HL-60/S4 treated with retinoic acid at 250 ng/mL for 4 days and 3 days (cell line): ENCODE results near the gene GGT6.

ENCODE experiments used
- in situ Hi-C: fragments of 300-500 bp; cut with MboI; formaldehyde crosslinking; loops from 2 replicates; pipeline ENCODE4 v1.7.0; 2022; ENCODE audit warnings: low sequenced_read_pairs

Gene GGT6

DNA sequence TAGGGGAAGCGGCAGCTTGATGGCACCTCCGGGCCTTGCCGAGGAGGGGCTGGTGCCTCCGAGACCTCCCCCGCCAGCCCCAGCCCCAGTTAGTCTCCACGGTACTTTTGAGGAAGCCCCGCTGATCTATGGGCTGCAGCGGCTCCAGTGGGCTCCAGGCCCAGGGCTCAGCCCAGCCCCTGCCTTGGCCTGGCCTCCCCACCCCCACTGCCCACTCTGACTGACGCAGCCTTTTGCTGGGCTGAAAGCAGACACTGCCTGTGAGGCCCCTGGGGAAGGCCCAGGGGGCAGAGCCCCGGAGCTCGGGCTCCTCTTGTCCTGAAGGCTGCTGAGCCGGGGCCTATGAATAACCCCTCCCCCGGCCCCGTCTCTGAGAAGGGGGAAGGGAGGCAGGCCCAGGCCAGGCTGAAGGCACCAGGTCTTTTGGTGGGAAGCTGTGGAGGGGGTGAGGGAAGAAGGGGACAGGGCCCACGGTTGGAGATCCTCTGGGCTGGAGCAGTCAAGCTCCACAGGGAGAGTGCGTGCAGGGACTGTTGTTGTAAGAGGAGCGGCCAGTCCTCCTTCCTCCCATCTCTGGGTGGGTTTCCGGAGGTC is 16.4 kb upstream of the GGT6 start:
- in situ Hi-C loops: no loop called here

DNA sequence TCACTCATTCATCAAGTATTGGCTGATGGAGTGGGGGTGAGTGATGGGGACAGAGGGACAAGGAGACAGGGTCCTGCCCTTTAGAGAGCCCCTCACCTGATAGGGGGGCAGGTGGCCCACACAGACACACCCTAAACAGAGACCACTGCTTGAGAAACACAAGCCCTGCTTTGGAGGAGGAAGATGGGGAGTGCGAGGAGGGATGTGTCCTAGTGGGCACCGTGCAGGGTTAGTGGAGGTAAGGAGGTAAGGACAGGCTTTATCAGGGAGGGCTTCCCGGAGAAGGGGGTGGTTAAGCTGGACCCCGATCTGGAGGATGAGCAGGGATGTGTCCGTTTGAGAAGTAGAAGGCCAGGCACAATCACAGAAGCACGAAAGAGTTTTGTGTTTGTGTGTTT is 15.8 kb upstream of the GGT6 start:
- in situ Hi-C loops: no loop called here

DNA sequence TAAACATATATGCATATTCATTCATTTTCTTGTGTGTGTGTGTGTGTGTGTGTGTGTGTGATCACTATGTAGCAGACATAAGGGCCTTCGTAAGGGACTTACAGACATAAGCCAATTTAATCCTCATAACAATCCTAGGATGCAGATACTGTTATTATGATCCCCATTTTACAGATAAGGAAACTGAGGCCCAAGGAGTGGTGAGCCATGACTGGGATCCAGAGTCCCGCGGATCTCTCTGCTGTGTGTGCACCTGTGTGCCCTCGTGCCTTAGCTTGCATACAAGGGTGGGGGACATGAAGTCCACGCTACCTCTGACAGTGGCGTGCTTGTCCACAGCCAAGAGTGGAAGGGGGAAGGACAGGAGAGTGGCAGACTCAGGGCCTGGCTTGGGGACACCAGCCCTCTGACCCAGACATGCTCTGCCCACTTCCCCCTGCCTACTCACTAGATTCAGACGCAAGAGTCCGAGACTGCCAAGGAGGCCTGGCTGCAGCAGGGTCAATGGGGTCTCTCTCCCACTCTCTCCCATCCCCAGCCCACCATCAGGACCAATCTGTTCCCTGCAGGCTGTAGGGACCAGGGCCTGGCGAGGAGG is 14.2 kb upstream of the GGT6 start:
- in situ Hi-C loops: loop anchor here (25.0 kb wide), 1 partner anchor 313 kb away; the partner anchor contains the start of gene C17orf107

DNA sequence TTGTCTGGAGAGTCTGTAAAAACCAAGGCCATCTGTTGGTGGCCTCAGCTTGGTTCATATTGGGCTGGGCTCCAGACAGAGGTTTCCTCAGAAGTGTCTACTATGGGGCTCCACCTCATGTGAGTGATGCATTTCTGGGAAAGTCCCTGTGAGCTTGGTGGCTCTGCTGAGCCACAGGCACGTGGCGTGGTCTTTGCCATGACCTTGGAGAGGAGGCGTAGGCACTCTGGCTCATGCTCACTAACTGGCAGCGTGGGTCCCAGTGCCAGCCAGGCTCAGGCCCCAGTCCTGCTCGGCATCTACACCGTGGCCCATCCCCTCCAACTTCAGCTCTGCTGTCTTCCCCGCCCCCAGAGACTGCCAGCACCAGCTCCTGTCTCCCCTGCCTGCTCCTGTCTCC is 13.3 kb upstream of the GGT6 start:
- in situ Hi-C loops: loop anchor here (25.0 kb wide), 1 partner anchor 314 kb away; the partner anchor contains the start of gene C17orf107

DNA sequence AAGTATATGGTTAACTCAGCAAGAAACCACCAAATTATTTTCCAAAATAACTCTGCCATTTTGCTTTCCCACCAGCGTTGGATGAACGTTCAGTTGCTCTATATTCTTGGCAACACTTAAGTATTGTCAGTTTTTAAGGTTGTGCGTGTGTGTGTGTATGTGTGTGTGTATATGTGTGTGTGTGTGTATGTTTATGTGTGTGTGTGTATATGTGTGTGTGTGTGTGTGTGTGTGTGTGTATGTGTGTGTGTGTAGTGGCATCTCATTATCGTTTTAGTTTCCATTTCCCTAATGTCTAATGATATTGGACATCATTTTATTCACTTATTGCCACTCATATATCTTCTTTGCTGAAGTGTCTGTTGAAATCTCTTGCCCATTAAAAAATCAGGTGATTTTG is 12.7 kb upstream of the GGT6 start:
- in situ Hi-C loops: loop anchor here (25.0 kb wide), 1 partner anchor 314 kb away; the partner anchor contains the start of gene C17orf107

DNA sequence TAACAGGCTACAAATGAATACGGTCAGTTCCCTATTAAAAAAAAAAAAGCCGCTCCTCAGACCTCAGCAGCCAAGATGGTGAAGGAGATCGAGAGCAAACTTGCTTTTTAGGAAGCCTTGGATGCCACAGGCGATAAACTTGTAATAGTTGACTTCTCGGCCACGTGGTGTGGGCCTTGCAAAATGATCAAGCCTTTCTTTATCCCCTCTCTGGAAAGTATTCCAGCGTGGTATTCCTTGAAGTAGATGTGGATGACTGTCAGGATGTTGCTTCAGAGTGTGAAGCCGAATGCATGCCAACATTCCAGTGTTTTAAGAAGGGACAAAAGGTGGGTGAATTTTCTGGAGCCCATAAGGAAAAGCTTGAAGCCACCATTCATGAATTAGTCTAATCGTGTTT is 11.8 kb upstream of the GGT6 start:
- in situ Hi-C loops: loop anchor here (25.0 kb wide), 1 partner anchor 315 kb away; the partner anchor contains the start of gene C17orf107

DNA sequence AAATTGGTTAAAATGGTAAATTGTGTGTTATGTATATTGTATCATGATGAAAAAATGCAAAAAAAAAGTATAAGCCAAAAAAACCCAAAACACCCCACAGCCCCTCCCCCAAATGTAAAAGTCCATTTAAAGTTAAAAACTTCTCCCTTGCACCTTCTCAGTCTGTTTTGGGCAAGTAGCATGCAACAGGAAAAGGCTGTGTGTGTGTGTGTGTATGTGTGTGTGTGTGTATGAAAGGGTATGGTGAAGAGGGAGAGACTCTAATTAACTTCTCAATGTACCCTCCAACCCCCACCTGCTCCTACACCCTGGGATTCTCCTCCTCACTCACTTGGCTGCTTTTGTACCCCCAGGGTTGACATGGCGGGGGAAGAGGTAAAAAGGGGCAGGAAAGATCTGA is 9.2 kb upstream of the GGT6 start:
- in situ Hi-C loops: loop anchor here (25.0 kb wide), 1 partner anchor 318 kb away; the partner anchor contains the start of gene C17orf107

DNA sequence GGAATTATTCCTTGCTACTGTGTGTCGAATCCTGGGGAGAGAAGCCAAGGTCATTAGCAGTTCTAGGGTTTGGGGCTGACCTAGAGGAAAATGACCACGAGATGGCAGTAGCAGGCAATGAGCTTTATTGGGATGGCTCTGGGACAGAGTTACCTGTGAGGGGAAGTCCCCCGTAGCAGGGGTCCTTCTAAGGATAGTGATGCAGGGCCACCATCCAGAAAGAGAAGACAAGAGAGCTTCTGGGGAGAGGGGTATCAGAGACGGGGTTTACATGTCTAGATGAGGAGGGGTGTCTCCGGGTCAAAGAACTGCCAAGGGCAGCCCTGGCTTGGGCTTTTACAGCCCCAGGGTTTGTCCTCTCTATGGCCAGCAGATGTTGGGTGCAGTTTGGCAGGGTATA is 6.4 kb upstream of the GGT6 start:
- in situ Hi-C loops: loop anchor here (25.0 kb wide), 1 partner anchor 321 kb away; the partner anchor contains the start of gene C17orf107

DNA sequence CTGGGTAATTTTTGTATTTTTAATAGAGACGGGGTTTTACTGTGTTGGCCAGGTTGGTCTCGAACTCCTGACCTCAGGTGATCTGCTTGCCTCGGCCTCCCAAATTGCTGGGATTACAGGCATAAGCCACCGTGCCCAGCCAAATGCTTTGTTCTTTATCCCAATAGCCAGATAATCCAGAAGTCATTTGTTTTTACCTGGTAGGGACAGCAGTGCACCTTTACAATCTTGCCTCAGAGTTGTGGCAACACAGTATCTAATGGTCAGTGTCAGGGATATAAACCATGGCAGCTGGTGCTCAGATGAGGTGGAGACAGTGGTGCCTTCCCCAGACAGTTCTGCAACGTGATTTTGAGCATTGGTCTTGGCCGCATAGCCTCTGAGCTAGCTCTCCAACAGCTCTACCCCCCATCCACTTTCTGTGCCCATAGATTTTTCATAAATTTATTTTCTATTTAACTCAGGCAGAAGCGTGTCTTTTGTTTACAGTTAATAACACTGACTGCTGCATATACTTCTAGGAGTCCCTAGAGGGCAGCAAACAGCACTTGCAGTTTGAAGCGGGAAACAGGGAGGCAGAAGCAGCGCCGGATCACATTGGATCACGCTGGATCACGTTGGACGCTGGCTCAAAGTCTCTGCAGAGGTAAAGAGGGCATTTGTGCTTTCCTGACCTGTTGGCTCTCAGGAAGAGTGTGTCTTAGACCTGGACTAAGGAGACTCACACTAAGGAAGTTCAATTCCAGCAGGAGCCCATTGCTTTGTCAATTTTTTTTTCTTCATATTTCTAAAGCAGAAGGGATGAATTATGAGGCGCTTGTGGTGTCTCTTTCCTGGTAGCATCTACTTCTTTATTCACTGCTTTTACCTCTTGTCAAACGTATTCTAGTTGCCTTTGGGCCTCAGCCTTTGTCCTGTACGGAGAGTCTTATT is 5.1 kb upstream of the GGT6 start:
- in situ Hi-C loops: loop anchor here (25.0 kb wide), 1 partner anchor 322 kb away; the partner anchor contains the start of gene C17orf107

DNA sequence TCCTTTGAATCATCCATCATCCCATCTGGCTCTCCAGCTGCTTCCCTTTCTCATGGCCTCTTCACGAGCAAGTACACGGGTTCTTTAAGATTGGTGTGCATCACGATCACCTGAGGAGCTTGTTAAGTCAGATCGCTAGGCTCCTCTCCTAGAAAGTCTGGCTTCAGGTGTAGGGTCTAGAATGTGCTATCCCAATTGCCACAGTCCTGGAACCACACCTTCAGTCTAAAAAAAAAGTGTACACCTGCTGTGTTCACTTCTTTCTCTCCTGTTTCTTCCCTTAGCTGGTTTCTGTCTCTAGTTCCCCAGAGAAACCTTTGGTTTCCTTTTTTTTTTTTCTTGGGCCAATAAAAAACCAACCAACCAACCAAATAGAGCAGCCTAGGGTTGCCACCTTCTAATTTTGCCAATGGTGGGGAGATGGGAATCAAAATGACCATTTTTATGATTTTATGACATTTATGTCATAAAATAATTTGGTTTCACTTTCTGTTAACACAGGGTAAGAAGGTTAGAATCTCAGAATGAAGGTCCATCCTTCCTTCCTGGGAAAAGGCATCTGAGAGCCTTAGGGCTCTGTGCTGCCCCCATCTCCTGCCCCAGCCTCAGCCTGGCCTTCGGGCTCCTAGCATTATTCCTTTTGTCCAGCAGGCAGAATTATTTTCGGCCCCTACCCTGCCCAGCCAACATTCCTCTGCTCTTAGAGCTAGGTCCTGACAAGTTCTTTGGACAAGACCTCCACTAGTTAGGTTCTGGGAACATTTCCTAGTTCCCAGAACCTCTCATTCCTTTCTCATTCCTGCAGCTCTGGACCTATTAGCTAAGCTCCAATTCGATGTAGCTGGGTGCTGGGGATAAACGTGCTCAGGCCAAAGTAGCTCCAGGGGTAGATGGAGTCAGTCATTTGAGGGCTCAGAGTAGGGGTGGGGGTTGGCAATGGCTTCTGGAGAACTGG is 1.9 kb upstream of the GGT6 start:
- in situ Hi-C loops: loop anchor here (25.0 kb wide), 1 partner anchor 325 kb away; the partner anchor contains the start of gene C17orf107

DNA sequence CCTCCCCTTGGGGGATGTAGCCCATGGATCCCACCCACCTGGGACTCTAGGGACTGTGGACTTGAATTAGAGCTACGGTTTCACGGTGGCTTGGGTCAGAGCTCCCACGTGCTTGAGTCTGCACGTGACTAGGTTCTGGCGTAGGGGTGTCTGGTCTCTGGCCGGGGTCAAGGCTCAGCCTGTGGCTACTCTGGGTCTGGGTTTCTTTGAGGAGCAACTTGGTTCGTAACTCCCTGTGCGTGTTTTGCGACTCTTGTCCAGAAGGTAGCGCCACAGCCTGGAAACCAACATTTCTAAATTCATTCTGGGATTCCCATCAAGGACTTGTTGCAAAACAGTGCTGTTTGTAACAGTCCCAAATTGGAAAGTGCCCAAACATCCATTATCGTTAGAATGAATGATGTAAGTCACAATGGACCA is 470 bp upstream of the GGT6 start:
- in situ Hi-C loops: loop anchor here (25.0 kb wide), 1 partner anchor 326 kb away; the partner anchor contains the start of gene C17orf107

DNA sequence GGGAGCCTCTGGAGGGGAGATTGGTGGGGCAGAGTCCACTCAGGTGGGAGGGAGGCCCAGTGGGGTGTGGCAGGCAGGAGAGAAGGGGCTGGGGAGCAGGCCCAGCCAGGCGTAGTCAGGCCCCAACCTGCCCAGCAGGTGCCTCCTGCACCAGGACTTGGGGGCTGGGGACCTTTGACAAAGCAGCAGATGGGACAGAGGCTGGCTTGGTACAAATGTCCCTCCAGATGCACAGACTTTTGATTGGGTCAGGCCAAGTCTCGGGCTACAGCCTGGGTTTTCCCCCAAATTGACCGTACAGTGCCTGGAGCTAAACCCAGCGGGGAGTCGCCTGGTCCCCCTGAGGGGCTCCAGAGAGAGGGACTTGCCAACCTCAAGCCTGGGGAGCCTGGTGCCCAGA is 411 bp downstream of the GGT6 start:
- in situ Hi-C loops: loop anchor here (25.0 kb wide), 1 partner anchor 327 kb away; the partner anchor contains the start of gene C17orf107

DNA sequence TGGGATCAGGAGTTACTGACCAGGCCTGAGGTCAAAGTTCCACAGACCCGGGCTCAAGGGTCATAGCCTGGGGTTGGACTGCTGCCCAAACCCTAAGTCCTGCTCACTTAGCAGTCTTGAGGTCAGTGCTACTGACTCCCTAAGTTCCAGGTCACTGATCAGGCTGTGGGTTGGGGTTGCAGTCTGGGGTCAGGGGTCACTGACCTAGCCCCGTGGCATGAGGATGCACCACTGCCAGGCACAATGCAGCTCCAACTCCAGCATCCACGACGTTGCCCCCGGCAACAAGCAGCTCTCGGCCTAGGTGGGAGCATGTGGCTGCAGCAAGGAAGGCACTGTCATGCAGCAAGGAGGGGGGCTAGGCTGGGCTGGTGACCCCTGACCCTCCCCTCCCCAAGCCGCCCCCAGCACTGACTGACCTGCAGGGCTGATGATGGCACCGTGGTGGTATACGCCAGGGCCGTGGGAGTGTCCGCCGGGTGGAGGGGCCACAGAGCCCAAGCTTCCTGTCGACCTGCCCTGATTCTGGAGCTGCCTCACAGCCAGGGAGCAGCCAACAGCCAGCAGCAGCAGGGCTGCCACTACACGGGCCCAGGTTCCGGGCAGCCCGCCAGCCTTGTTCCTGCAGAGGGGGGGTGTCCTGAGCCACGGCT is 1.1 kb downstream of the GGT6 start:
- in situ Hi-C loops: loop anchor here (25.0 kb wide), 1 partner anchor 328 kb away; the partner anchor contains the start of gene C17orf107

DNA sequence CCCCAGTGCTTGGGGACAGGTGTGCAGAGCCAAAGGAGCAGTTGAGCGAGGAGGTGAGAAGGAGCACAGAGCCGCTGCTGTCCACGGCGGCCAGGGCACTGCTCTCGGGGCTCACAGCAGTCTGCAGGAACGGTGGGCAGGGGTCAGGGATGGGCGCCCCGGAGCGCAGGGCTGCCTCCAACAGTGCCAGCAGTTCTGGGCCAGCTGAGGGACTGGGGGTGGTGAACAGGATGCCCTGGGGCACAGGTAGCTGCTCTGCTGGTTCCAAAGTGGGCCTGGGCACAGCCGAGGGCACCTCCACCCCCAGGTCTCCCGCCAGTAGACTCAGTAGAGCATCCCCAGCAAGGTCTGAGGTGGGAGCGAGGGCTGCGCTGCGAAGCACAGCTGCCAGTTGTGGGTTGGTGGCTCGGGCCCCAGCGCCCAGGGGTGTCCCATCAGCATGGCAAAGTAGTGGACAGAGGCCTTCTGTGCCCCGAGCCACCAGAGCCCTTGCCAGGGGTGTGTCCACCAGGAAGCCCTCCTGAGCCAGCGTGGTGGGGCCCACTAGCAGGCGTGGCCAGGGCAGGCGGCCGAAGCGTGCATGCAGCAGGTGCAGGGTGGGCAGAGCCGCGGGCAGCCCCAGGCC is 1.9 kb downstream of the GGT6 start:
- in situ Hi-C loops: loop anchor here (25.0 kb wide), 1 partner anchor 329 kb away; the partner anchor contains the start of gene C17orf107

DNA sequence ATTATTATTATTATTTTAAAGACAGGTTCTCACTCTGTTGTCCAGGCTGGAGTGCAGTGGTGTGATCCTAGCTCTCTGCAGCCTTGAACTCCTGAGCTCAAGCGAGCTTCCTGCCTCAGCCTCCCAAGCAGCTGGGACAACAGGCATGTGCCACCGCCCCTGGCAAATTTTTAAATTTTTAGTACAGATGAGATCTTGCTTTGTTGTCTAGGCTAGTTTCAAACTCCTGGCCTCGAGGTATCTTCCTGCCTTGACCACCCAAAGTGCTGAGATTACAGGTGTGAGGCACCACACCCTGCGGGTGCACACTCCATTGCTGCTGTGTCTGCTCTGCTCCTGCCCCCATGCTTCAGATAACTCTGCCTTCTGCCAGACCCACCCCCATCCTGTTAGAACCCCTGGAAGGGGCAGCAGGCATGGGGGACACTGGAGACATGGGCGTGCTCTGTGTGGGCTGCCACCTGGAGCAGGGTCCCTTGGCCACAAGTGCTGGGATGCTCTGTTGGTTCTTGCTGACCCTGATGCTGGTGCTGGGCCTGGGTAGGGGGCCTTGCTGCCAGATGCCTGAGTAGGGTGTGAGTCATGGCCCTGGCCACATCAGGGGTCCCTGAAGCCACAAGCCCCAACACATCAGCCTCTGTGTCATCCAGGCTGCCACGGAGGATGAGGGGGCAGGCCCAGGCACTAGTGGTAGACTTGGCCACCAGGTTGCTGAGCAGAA is 2.6 kb downstream of the GGT6 start:
- in situ Hi-C loops: loop anchor here (25.0 kb wide), 1 partner anchor 330 kb away; the partner anchor contains the start of gene C17orf107

DNA sequence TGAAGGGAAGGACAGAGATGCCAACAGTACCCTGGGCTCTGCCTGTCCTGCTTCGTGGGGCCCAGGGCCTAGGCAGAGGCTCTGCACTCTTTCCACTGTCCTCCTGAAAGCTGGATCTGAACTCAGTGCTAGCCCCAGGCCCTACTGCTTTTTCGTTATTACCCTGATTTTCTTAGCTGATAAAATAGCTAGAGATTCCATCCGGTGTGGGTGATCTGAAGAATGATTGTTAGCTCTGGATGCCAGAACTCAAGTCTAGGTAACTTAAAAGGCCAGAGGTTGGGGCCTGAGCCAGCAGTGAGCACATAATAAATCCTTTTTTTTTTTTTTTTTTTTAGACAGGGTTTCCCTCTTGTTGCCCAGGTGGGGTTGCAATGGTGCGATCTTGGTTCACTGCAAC is 3.4 kb downstream of the GGT6 start:
- in situ Hi-C loops: loop anchor here (25.0 kb wide), 1 partner anchor 330 kb away; the partner anchor contains the start of gene C17orf107

DNA sequence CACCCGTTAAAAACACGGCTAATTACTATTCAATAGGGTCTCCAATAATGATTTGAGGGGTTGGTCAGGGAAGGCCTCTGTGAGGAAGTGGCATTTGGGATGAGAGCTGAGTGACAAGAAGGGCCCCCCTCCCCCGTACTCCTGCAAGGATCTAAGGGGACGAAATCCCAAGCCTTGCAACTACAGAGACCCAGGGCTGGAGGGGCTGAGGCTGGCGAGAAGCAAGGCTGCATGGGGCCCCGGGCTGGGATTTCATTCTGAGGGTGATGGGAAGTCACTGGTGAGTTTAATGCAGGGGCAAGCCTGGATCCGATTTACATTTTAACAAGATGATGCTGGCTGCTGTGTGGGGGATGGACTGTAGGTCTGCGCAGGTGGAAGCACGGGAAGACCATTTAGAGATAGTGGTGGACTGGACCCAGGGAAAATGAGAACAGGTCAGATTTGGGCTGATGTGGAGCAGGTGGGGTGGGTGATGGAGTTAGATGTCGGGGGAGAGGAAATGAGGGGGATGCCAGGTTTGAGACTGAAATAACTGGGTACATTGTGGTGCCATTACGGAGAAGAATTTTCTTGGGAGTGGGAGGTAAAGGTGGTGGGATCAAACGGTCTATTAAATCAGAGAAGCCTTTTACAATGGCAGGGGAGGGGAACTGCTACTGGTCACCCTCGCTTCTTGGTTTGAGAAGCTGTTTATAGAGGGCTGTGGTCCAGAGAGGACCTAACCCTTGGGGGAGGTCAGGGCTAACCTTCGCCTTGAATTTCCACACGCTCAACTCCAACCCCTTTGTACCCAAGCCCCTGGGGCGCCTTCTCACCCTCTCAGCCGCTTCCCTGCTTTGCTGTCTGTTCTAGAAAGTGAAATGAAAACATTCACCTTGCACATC is 4.3 kb downstream of the GGT6 start:
- in situ Hi-C loops: loop anchor here (25.0 kb wide), 1 partner anchor 331 kb away; the partner anchor contains the start of gene C17orf107
